Thoracic aorta (tissue), 2 donors: Measurements from ENCODE around the gene NODAL. TPM values are rescaled to one million over a fixed set of nuclear protein-coding genes. Genes with fewer than 3 reads are reported as not detected.

Source experiments
- ATAC-seq: fragments of 150-250 bp; one replicate; pipeline ENCODE4 v1.8.0; 2017; ENCODE audit warnings: low read depth; ENCODE audit not compliant: insufficient number of reproducible peaks, low FRiP score
- DNase-seq: peaks from one replicate; pipeline ENCODE4 v3.0.0-alpha.2; 2020; ENCODE audit warnings: low spot score
- H3K27ac ChIP-seq, 2 donors: fragments of 200-600 bp; sonication (generic); 1 replicate in 1 of 2; 2 replicates in 1 of 2; pipeline ENCODE4 v1.5.1; 2016; ENCODE audit warnings: mild to moderate bottlenecking in 2 of 2, moderate library complexity in 2 of 2
- H3K27me3 ChIP-seq: fragments of 200-600 bp; sonication (generic); replicated peaks from 2 replicates; pipeline ENCODE4 v1.6.0; 2016; ENCODE audit warnings: mild to moderate bottlenecking; ENCODE audit not compliant: insufficient read depth
- H3K36me3 ChIP-seq: fragments of 200-600 bp; sonication (generic); one replicate; pipeline ENCODE4 v1.5.1; 2016
- H3K4me1 ChIP-seq, 2 donors: fragments of 200-600 bp; sonication (generic); 1 replicate in 1 of 2; 2 replicates in 1 of 2; pipeline versions ENCODE4 v1.5.1 to v1.6.0; 2016; ENCODE audit warnings: low read depth in 2 of 2, mild to moderate bottlenecking in 1 of 2; ENCODE audit not compliant: control insufficient read depth in 1 of 2
- H3K4me3 ChIP-seq: fragments of 200-600 bp; sonication (generic); 2 replicates; pipeline ENCODE4 v1.5.1; 2016; ENCODE audit warnings: mild to moderate bottlenecking
- H3K9me3 ChIP-seq: fragments of 200-600 bp; sonication (generic); 2 replicates; pipeline ENCODE4 v1.5.1; 2016
- total RNA-seq, 2 donors: library from RNA; depleted of rRNA; stranded (reverse); fragments of >200 nt; gene quantifications; one replicate each; pipeline versions ENCODE4 v1.1.0 to v1.2.3, GENCODE V29; 2016
- TF ChIP-seq, protein P1 (sequence below): fragments of 200-600 bp; sonication (generic); IDR thresholded peaks from one replicate; pipeline ENCODE4 v1.5.1; 2019; ENCODE audit warnings: antibody characterized with exemption

Gene NODAL
- total RNA-seq, 2 donors from 2014 or later: 0.27 TPM; not detected in 1

DNA sequence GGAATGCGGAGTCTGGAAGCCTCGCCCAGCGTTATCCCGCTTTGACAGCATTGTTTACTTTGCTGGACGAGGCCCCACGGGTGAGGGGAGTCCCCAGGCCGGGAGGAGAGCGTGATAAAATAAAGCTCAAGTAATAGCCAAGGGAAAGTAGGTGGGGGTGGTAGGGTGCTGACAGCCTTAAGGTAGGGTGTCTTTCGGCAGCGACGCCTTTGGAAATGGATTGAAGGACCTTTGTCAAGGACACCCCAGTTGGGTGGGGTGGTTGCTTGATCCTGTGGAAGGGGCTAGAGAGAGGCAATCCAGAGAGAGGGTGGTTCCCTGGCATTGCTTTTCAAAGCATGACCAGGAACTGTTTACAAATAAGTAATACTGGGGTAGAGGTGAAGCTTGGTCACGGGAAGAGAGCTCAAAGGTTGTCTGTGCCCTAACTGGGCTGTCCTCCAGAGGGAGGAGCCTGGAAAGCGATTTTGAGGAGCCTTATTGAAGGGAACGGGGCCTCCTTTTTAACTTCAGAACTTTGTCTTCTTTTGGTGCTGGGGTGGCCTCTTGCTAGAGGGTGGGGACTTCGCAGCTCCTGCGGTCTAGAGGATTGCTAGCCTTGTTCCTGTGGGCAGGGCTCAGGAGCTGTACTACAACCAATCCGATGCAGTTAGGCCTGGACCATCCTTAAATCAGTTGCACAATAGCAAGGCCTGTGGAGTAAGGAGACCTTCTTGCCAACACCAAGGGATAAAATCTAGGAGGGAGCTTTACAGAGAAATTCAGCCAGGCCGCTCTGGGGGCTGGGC is 36.2 kb downstream of the NODAL start:
- TF ChIP-seq, protein P1, sequence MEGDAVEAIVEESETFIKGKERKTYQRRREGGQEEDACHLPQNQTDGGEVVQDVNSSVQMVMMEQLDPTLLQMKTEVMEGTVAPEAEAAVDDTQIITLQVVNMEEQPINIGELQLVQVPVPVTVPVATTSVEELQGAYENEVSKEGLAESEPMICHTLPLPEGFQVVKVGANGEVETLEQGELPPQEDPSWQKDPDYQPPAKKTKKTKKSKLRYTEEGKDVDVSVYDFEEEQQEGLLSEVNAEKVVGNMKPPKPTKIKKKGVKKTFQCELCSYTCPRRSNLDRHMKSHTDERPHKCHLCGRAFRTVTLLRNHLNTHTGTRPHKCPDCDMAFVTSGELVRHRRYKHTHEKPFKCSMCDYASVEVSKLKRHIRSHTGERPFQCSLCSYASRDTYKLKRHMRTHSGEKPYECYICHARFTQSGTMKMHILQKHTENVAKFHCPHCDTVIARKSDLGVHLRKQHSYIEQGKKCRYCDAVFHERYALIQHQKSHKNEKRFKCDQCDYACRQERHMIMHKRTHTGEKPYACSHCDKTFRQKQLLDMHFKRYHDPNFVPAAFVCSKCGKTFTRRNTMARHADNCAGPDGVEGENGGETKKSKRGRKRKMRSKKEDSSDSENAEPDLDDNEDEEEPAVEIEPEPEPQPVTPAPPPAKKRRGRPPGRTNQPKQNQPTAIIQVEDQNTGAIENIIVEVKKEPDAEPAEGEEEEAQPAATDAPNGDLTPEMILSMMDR: no peak
- Histone ChIP-seq H3K27ac (peak overlapping the region; percentile 98 to 99), H3K27me3 (no peaks in the 10 kb centered on the region), H3K9me3 (no peaks in the 10 kb centered on the region), H3K36me3 (no peaks in the 10 kb centered on the region), H3K4me3 (peak overlapping the region; percentile 97), H3K4me1 (peaks cover 27 to 40% of the 10 kb centered on the region in 2 donors)
- ATAC-seq (peak; percentile 93), DNase-seq (no peak)

DNA sequence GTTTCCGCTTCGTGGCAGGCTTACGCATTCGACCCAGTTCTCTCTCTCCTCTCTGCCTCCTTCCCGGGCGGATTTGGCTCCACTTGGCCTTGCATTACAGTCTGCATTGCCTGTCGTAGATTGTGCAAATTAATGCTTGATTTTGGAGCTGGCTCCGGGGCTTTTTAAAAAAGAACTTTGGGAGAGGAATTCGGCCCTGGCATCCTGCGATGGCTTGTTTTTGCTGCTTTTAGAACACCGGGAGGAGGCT is 36.8 kb downstream of the NODAL start:
- ATAC-seq: no peak

DNA sequence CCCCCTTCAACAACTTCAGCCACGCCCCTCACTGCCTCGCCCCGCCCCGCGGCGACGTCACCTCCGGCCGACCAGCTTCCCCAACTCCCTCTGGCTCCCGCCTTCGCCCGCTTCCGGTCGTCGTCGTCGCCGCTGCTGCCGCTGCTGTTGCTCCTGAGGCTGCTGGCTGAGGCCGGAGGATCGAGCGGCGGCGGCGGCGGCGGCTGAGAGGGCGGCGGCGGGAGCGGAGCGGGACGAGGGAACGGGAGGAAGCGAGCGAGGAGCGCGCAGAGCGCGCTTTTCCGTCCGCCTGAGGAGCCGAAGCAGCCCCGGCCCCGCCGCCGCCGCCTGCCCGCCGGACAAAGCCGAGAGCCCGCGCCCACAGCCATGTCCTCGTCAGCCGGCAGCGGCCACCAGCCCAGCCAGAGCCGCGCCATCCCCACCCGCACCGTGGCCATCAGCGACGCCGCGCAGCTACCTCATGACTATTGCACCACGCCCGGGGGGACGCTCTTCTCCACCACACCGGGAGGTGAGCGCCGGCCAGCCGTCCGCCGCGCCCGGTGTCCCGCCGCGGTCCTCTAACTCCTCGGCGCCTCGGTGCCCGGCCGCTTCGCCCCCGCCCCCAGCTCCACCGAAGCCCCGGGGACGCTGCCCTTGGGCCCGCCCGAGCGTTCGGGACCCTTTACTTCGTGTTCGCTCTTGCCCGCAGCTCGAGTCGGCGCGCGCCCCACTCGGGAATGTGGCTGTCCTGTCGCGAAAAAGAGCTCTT is 37.3 kb downstream of the NODAL start, which contains the start of gene EIF4EBP2:
Gene EIF4EBP2 (plus strand): TSS at position 110 of the 751 bp plus-strand sequence. CDS start 257 bp downstream, at position 367.
- ATAC-seq (no peak), DNase-seq (peak; percentile 90)
- Histone ChIP-seq H3K27ac (peak within 1 kb of the TSS; percentile 98 to 99), H3K36me3 (no peaks in the 10 kb centered on the region), H3K27me3 (no peaks in the 10 kb centered on the region), H3K9me3 (no peaks in the 10 kb centered on the region), H3K4me1 (peaks cover 27 to 30% of the 10 kb centered on the region in 2 donors), H3K4me3 (peak within 1 kb of the TSS; percentile 97)
- TF ChIP-seq, protein P1: no peak

More for the DNA sequence above, 36.8 kb downstream of the NODAL start:
- H3K4me1 ChIP-seq: peaks cover 27 to 35% of the 10 kb centered on the region in 2 donors
- H3K27ac ChIP-seq: peak overlapping the region; percentile 98 to 99
- TF ChIP-seq, protein P1: no peak
- no peaks in the 10 kb centered on the region for H3K9me3 ChIP-seq
- H3K27me3 ChIP-seq: no peaks in the 10 kb centered on the region
- DNase-seq: no peak
- H3K4me3 ChIP-seq: peak overlapping the region; percentile 97
- H3K36me3 ChIP-seq: no peaks in the 10 kb centered on the region

DNA sequence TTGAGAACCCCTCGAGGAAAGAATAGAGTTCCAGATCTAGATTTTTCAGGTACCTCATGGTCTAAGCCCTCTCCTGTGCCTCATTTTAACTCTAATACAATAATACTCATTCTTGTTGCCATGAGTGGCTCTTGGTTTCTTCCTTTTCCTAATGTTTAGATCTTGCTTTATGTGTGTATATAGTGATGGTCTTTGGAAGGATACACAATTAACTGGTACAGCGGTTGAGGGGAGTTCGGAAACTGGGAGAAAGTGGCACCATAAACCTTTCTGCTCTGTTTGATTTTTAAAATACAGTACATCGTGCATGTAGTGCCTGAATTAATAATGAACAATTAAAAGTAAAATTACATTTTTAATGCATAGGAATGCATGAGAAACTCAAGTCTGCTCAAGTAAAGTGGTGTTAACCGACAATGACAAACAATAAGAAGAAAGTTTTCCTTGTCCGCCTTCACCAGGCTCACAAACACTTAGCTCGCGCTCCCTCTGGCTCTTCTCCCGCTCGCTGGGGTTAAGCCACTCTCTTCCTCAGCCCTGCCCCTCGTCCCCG is 37.9 kb downstream of the NODAL start:
- ATAC-seq (peak; percentile 79), DNase-seq (no peak)
- H3K9me3 ChIP-seq: no peaks in the 10 kb centered on the region
- H3K27me3 ChIP-seq: no peaks in the 10 kb centered on the region
- H3K4me3 ChIP-seq: peak overlapping the region; percentile 97
- peak overlapping the region; percentile 15 to 99 for H3K27ac ChIP-seq
- TF ChIP-seq, protein P1: no peak
- no peaks in the 10 kb centered on the region for H3K36me3 ChIP-seq
- H3K4me1 ChIP-seq: peaks cover 22 to 25% of the 10 kb centered on the region in 2 donors

DNA sequence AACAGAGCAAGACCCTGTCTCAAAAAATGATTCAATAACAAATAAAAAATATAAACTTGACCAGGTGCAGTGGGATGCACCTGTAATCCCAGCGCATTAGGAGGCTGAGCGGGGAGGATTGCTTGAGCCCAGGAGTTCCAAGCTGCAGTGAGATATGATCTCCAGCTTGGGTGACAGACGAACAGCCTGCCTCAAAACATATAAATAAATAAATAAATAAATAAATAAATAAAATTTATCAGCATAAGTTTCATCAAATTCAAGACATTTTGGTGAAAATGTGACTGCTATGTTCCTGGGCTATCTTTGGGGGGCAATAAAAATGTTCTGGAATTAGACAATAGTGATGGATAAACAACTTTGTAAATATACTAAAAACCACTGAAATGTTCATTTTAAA is 42.3 kb downstream of the NODAL start:
- DNase-seq (no peak), ATAC-seq (no peak)
- no peaks in the 10 kb centered on the region for H3K27me3 ChIP-seq
- no peak overlapping the region for H3K27ac ChIP-seq
- peaks cover 4 to 5% of the 10 kb centered on the region in 2 donors for H3K4me1 ChIP-seq
- no peaks in the 10 kb centered on the region for H3K9me3 ChIP-seq
- no peaks in the 10 kb centered on the region for H3K36me3 ChIP-seq
- no peak overlapping the region for H3K4me3 ChIP-seq
- TF ChIP-seq, protein P1: no peak
